ENCODE measurements around the gene KLHL11.
A peak's percentile ranks its signal among the peaks of the same experiment; 100 is the strongest.

The KLHL11 gene

GRCh38 chr17:41811549-41812380, 53.5 kb downstream of the KLHL11 start, which contains the start of gene P3H4:
P3H4 (minus strand) TSS chr17:41811949; CDS start chr17:41811915, 34 bp downstream.
- peak; percentile 81 for DNase-seq (ENCODE audit: low spot score)

- DNase-seq (ENCODE audit: low spot score) = no peak
Measured at GRCh38 chr17:41810659-41811548, 54.3 kb downstream of the KLHL11 start.

- DNase-seq (ENCODE audit: low spot score) = no peak
Measured at GRCh38 chr17:41806685-41807445, 58.4 kb downstream of the KLHL11 start.

Small RNAs within 50 kb of the gene (small RNA-seq; reads per million reads assigned to genes)
- gene AC125257.2 = 0 reads per million in 2 experiments

All from SK-N-DZ (cell line).